T-helper 1 cell treated with Interleukin-12 subunit alpha and Interleukin-12 subunit beta and Interleukin-4 antibody, amounts not matched to agents 30 ng/mL and 1 ng/mL, for 36 hours (primary cell): ENCODE data around the gene PINLYP. TPM values are rescaled to one million over a fixed set of nuclear protein-coding genes. Genes with fewer than 3 reads are reported as not detected.
"Not testable (repeated sequence)": the region's sequence is repeated elsewhere in the genome, so short reads cannot be mapped to it uniquely, and the experiment has no call there.

Experiments used
- intact Hi-C: fragments of 100-400 bp; cut with micrococcal nuclease; formaldehyde crosslinking; loops from one replicate; pipeline ENCODE4 v1.15.1; 2024
- total RNA-seq: library from RNA; stranded (reverse); gene quantifications from 2 replicates; pipeline ENCODE4 v1.2.3, GENCODE V29; 2022

PINLYP gene
- total RNA-seq, 1 donor from 2014 or later: 3.8 TPM

DNA sequence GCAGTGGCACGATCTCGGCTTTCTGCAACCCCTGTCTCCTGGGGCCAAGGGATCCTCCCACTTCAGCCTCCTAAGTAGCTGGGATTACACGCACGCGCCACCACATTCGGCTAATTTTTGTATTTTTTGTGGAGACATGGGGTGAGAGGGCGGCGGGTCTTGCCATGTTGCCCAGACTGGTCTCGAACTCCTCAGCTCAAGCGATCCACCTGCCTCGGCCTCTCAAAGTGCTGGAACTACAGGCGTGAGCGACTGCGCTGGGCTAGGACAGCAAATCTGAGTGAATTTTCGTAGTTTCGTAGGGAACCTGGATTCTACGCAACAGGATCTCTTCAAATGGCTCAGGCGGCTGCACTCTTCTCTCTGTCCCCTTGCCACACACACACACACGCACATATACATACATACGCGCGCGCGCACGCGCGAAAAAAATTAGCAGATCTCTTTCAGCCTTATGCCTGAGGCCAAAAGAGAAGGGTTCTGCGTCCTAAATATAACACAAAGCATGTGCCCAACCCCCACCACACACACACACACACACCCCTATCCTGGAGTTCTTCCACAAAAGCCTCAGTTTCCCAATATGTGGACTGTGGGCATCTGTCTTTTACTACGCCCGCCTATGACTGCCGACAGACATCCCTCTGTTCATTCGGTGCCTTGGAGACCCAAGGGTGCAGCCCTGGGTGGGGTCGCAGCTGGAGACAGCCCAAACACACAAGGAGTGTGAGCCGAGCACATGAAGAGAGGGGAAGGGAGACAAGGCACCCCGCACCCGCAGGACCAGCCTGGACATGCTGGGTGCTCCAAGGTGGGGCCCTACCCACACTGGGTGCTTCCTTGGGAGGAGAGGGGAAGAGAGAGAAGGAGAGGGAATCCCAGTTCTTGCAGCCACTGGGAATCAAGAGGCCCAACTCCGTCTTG lies 616 bp downstream of the PINLYP start:
- intact Hi-C loops: loop anchor here (1.0 to 2.0 kb wide), 10 partner anchors 14 to 178 kb away; partner anchors contain the start of genes IRGQ, SMG9, ZNF428 and ZNF575

DNA sequence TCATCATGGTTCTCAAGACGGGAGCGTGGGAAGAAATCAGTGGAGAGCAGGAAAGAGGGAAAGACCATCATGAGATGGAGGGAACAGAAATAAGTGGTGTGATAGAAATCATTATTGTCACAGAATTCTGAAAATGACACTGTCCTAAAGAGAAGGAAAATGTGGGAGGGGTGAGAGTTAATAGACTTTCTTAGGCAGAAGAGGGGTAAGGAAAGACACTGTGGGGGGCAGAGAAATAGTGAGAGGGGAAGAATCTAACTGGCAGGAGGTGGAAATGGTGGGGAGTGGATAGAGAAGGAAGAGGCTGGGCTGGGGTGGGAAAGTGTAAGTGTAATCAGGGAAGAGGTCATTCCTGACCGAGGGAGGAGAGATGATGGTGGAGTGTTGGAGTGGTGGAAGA lies 3.2 kb downstream of the PINLYP start:
- intact Hi-C loops: no loop called here

DNA sequence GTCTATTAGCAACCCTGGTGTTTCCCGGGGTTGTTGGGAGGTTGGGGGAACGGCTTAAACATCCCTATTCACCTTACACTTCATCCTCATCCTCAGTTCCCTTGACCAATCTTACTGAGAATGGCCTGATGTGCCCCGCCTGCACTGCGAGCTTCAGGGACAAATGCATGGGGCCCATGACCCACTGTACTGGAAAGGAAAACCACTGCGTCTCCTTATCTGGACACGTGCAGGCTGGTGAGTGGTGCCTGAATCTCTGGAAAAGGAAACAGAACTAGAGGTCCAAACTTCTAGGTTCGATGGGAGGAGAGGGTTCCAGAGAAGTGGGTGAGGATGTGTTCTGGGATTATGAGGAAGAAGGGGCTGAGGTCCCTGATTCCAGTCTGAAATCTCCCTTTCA lies 5.9 kb downstream of the PINLYP start:
- intact Hi-C loops: loop anchor here (2.0 kb wide), 1 partner anchor 19 kb away; no protein-coding TSS in a partner anchor

DNA sequence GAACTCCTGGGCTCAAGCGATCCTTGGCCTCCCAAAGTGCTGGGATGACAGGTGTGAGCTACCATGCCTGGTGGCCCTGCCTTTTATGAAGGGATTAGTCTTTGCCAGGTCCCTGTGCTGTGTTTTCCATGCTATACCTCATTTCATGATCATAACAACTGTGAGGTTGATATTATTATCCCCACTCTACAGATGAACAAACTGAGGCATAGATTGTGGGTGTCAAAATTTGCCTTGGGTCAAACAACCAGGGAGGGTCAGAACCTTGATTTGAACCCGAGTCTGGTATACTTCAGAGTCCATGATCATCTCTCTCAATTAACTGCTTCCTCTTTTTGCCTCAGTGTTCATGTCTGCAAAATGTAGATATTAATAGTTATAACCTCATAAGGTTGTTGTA lies 6.9 kb downstream of the PINLYP start:
- intact Hi-C loops: no loop called here

DNA sequence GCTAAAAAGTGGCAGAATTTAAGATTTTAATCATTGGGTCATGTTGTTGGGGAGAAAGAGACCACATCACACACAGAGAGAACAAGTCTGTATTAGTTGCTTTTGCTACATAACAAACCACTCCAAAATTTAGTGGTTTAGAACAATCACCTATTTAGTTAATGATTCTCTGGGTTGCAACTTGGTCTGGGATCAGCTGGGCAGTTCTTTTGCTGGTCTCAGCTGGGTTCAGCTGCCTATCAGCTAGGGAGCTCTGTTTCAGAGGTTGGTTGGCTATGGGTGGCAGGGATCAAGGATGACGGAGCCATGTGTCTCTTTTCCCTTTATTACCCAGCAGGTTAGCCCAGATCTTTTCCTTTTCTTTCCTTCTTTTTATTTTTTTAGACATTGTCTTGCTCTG lies 8.9 kb downstream of the PINLYP start:
- intact Hi-C loops: no loop called here

DNA sequence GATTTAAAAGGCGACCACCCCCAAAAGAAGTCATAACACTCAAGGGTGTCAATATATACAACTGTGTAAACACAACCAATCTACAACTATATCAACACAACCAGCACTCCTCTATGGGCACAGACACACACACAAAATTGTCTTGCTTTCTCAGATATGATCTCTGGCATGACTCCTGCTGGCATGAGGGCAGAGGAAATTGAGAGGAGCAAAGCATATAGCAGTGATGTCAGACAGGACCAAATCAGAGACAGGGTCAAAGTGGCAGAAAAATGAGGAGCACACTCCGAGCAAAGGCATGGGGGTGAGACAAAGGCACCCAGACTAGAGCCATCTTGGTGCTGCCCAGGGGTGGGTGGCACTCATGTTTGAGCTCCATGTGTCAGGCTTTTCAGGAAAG lies 10.7 kb downstream of the PINLYP start:
- intact Hi-C loops: no loop called here

DNA sequence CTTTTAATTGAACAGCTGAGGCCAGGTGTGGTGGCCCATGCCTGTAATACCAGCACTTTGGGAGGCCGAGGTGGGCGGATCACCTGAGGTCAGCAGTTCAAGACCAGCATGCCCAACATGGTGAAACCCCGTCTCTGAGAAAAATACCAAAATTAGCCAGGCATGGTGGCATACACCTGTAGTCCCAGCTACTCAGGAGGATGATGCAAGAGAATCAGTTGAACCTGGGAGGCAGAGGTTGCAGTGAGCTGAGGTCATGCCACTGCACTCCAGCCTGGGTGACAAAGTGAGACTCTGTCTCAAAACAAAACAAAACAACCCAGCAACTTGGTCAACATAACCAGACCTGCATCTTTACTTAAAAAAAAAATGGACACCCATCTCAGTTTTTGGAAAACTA lies 11.4 kb downstream of the PINLYP start:
- intact Hi-C loops: not testable (repeated sequence)

DNA sequence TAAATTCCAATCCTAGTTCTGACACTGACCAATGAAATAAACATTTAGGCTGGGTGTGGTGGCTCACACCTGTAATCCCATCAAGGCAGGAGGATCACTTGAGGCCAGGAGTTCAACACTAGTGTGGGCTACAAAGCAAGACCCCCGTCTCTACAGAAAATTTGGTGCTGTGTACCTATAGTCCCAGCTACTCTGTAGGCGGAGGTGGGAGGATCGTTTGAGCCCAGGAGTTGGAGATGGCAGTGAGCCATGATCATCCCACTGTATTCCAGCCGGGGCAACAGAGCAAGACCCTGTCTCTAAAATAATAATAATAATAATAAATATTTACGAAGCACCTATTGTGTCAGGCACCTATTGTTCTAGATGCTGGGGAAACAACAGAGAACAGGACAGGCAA lies 13.7 kb downstream of the PINLYP start:
- intact Hi-C loops: no loop called here

DNA sequence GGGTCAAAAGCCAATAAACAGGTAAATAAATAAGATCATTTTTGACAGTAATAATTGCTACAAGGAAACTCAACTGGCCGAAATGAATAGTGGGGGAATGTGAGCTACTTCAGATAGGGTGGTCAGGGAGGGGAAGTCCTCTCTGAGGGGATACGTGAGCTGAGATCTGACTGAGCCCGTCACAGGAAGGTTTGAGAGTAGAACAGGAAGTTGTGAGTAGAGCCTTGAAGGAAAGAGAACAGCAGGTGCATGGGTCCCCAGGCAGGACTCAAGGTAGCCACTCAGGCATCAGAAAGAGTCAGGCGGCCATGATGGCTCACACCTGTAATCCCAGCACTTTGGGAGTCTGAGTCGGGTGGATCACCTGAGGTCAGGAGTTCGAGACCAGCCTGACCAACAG lies 14.1 kb downstream of the PINLYP start:
- intact Hi-C loops: no loop called here

DNA sequence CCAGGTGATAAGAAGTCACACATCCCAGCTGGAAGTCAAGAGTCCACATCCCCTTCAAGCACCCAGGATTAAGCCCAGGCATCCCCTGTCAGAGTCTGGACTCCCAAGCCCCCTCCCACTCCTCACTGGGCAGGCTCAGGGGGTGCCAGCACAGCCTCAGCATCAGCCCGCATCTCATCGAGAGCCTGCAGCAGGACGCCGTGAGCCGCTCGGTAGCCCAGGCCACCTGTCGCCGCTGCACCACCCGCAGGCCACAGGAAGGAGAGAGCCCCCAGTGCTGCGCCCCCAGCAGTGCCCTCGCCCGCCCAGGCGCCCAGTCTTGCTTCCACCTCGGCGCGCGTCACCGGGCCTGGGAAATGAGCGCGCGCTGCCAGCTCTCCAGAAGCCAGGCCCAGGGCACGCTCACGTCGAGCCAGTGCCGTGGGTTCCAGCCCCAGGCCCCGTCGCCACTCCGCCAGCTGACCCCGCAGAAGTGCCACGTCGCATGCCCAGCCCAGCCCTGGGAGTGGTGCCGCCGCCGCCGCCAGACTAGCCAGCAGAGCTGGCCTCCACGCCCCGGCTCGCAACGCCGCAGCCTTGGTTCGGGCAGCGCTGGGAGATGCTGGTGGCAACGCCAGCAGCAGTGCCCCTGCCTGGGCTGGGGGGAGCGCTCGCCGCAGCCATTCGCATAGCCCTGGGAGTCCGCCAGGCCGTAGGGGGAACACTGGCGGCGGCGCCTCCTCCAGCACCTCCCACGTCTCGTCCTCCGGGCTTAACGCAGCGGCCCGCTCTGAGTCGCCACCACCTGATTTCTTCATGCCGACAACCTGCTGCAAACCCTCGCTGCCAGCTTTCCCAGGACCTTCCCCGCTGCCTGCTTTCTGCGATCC lies 16.5 kb downstream of the PINLYP start:
- intact Hi-C loops: no loop called here

DNA sequence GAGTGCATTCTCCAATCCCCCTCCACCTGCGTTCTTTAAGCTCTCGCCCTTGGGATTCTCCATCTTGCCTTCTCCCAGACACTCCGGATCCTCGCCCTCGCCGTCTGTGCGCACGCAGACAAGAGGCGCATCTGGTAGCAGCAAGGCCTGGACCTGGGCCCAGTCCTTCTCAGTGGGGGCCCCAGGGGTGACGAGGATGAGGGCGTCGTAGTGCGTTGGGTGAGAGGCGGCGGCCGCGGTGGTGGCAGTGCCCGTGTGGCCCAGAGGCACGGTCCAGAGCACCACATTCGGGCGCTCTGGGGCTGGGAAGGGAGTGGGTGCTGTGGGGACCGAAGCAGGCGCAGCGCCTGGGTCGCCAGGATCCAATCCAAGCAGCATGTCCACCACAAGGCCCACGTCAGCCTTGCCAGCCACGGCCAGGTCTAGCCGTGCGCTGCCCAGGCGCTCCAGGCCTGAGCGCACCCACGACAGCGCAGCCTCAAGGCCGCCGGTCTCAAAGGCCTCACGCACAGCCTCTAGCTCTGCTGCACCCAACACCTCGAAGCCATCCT lies 17.3 kb downstream of the PINLYP start:
- intact Hi-C loops: no loop called here

DNA sequence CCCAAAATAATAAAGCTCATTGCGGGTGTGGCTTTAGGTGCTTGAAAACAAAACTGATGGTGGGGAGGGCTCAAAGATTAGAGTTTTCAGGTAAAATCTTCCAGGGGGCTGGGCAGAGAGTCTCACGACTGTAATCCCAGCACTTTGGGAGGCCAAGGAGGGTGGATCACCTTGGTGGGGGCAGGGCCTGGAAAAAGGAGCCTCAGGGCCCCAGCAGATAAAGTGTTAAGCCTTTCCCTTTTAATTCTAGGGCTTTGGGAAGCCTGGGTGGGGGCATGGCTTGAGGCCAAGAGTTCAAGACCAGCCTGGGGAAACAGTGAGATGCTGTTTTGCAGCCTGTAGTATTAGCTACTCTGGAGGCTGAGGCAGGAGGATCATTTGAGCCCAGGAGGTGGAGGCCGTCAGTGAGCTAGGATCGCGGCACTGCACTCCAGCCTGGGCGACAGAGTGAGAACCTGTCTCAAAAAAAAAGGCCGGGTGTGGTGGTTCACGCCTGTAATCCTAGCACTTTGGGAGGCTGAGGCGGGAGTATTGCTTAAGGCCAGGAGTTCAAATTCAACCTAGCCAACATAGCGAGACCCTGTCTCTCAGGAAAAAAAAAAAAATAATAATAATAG lies 18.6 kb downstream of the PINLYP start:
- intact Hi-C loops: loop anchor here (1.0 kb wide), 3 partner anchors 39 to 161 kb away; no protein-coding TSS in a partner anchor

DNA sequence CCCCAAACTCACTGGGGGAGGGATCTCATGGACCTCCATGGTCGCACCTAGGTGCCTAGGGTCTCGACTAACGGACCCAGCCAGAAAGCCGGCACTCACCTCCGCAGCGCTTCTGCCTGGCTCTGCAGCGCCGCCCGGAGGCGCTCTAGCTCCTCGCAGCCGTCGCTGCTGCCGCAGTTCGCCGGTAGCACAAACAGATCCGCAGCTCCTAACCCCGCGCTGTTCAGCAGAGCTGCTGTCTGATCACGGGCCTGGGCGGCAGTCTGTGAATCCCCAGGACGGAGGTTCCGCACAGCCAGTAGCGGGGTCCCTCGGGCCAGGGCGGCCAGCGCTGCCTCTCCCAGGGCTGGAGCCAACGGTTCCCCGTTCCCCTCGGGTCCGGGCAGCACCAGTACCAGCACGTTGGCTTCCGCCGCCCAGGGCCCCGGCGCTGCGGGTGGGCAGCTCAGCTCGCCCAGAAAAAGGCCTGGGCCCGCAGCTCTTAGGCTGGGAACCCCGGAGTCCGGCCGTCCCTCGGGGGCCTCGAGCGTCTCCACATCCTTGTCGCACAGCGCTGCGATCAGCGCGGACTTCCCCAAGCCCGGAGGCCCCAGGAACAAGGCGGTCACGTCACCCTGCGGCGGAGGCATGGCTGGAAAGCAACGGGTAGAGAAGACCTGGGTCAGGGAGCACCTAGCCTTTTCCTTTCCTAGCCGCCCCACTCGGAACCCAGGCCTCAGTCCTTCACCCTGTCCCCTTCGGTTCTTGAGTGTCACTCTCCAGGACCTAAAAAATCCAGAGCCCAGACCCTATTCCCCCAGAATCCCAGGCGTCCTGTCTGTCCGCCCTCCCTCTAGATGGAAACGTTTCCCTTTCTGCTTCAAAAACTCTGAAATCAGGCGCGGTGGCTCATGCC lies 19.4 kb downstream of the PINLYP start:
- intact Hi-C loops: loop anchor here (1.0 kb wide), 3 partner anchors 40 to 162 kb away; no protein-coding TSS in a partner anchor

DNA sequence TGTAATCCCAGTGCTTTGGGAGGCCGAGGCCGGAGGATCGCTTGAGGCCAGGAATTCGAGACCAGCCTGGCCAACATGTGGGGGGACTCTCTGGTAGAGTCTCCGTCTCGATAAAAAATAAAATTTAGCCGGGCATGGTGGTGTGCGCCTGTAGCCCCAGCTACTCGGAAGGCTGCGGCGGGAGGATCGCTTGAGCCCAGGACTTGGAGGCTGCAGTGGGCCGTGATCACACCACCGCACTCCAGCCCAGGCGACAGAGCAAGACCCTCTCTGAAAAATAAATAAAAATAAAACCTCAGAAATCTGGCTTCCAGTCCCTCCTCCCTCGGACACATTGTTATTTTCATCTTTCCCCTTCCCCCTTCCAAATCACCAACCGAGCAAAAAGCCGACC lies 20.0 kb downstream of the PINLYP start:
- intact Hi-C loops: no loop called here

DNA sequence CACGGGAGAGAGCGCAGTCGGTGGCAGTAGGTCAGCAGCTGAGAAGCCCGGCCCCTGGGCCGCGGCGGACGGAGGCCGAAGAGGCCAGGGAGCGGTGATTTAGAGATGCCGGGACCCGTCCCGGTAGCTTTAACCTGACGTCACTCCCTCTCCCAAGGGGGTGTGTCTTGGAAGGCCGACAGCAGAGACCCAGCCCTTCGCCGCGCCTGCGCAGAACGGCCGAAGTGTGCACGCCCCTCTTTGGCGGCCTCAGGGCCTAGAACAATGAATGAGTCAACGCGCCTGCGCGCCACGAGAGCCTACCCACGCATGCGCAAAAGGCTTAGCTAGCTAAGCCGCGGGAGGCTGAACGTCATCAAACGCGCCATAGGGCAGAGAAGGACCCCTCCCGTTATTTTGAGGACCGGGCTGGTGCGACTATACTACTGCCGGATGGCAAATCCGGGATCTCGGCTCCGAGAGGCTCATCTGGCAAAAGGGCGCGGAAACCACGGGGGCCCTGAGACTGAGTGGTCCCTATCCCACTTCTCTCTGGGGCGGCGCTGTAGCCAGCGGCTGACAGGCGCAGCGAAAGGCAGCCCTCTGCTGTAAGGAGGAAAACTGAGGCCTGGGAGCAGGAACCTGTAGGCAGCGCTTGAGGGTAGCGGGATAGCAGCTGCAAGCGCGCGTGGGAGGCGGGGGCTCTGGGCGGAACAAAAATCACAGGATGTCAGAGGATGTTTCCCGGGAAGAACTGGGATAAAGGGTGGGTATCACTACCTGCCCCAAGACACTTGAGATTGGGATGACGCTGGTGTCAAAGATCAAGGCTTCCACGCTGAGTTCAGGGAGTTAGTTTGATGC lies 20.6 kb downstream of the PINLYP start, which contains the start of the genes IRGQ and ZNF576:
TSS of gene IRGQ (minus strand) at position 136 of the 843 bp plus-strand sequence. CDS start 796 bp downstream, outside the sequence.
TSS of gene ZNF576 (plus strand) at position 597 of the 843 bp plus-strand sequence. CDS start 514 bp downstream, outside the sequence.
- intact Hi-C loops: loop anchor here (1.0 to 2.0 kb wide), 13 partner anchors 16 to 1294 kb away; partner anchors contain the start of genes PHLDB3, PINLYP, SMG9 and XRCC1

DNA sequence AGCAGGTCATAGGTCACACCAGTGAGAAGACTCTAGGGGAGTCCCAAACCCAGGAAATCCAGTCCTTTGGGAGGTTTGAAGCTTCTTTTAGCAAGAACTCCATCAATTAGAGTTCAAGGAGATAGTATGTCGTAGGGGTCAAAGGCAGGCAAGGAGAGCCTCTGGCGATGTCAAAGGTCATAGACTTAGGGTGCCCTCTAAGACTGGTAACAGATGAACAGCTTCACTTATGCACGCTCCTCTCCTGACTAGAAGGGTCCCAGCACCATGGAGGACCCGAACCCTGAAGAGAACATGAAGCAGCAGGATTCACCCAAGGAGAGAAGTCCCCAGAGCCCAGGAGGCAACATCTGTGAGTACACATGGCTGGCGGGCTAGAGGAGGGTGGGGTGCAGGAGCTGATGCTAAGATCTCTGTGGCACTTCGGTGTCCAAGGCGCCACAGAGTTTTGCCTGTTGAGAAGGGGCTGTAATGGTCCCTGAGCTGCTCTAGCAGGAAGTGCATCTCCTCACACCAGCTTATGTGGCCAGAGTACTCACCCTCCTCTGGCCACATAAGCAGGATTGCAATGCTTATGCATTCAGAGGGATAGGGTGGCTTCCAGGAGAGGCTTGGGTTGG lies 21.4 kb downstream of the PINLYP start:
- intact Hi-C loops: loop anchor here (1.0 to 2.0 kb wide), 13 partner anchors 17 to 1293 kb away; partner anchors contain the start of genes PHLDB3, PINLYP, SMG9 and XRCC1

DNA sequence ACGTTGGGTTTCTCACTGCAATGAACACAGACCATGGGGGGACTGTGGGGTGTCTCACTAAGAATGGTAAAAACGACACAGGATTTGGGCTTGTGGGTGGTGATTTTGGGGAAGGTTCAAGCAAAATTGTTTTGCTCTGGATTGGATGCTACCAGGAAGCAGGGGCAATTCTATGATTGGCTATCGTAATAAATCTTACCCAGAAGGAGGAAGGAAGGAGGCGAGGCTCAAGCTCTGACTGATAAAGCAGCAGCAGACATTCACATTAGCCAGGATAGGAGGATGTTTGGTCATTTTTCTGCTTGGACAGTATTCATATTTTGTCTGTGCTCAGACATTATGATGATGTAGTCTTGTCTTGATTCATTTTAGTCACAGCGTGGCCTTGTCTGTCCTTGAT lies 22.3 kb downstream of the PINLYP start:
- intact Hi-C loops: loop anchor here (2.0 kb wide), 2 partner anchors 159 to 187 kb away; no protein-coding TSS in a partner anchor
